HL-60/S4 treated with phorbol 12-myristate 13-acetate at 8.2 ng/mL for 4 days and 3 days (cell line): ENCODE results near the gene SCN1A.
"Not testable (repeated sequence)": the region's sequence is repeated elsewhere in the genome, so short reads cannot be mapped to it uniquely, and the experiment has no call there.

Experiments
- in situ Hi-C: fragments of 300-500 bp; cut with MboI; formaldehyde crosslinking; loops from 2 replicates; pipeline ENCODE4 v1.15.0; 2022; ENCODE audit warnings: low sequenced_read_pairs

The SCN1A gene

DNA sequence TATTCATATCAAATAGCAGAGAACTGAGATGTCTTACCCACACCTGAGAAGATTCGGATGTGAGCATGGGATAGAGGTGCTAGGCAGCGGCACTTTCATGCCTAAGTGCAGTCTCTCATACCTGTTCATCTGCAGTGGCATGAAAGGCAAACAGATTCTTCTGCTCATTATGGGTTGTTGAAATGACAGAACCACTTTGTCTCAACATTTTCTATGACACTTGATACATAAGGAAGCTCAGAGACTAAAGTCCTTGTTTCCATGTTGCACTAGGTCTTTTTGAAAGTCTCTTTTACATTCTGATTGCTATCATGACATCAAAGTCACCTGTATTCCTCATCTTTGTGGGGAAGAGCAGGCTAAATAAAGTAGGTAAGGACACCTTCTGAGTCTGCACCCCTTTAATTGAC lies 8.0 kb upstream of the SCN1A start:
- in situ Hi-C loops = no loop called here

GRCh38 chr2:166135152-166135848 lies 7.5 kb upstream of the SCN1A start:
- in situ Hi-C loops = no loop called here

DNA sequence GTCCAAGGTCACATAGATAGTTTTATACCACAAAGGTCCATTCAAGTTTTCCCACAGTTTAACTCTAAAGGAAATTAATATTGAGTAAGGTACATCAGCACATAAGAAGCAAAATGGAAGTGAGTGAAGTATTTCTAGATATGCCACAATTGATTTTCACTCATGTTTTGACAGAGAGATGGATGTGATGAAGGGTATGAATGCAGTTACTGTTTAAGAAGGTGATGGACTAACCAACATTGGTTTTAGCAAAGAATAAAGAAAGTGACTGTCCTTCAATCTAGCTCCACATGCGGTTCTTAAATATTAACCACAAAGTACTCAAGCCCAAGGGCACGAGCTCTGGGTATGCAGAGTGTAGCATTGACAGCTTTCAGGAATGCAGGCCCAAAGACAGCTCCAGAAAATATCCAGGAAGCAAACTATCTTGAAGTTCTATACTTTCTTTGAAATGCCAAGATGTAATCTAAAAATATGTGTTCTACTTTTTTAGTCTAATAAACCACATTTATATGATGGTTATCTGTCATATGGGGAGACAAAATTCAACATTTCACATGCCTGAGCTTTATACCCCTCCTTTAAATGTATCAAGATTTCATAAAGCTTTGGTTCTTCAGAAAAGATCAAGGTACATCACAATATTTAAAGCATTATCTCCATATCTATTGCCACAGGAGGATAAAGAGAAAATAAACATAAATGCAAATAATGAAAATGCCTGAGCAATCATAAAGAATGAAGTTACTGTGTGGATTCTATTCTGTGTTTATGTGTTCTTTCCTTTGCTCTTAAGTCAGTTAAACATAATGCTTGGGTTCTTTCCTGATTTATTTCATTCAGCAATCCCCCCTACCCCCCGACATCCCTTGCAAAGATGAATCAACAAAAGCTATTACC lies 6.7 kb upstream of the SCN1A start:
- in situ Hi-C loops = no loop called here

DNA sequence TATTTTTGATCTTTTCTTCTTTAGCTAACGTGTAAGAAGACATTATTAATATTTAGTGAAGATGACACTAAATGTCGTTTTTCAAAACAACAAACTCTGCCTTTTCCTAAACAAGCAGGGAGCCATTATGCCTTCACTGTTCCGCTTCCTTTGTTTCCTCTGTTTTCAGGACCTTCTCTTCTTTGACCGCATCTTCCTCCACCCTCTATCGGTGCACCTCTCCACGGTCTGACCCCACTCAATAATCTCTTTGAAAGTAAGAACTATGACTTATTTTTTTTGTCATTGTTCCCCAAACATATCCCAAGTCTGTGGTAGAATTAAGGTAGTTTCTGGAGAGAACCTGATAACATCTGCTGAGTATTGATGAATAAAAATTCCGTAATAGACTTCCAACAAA lies 5.8 kb upstream of the SCN1A start:
- in situ Hi-C loops = no loop called here

DNA sequence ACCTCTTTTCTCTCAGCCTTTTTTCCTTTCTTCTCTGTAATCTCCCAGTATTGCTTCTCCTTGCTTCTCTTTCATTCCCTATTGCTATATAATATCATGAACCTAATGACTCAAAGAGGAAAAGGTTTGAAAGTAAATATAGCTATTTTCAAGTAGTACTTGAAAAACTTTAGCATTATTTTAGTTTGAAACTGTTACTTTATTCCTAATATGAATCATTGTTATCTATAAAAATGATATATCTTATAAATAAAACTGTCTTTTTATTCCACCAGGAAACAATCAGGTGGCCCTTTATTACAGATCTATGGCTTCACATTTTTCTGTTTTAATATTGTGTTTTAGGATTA lies 311 bp upstream of the SCN1A start:
- in situ Hi-C loops = no loop called here

- in situ Hi-C loops = no loop called here
Observed at GRCh38 chr2:166126007-166126639, 1.7 kb downstream of the SCN1A start.

GRCh38 chr2:166125557-166125956 lies 2.3 kb downstream of the SCN1A start:
- in situ Hi-C loops = no loop called here

GRCh38 chr2:166118180-166118579 lies 9.6 kb downstream of the SCN1A start:
- in situ Hi-C loops = no loop called here

GRCh38 chr2:166117491-166117890 lies 10.3 kb downstream of the SCN1A start:
- in situ Hi-C loops = no loop called here

- in situ Hi-C loops = no loop called here
Observed at GRCh38 chr2:166115589-166115988, 12.2 kb downstream of the SCN1A start.

- in situ Hi-C loops = no loop called here
Observed at GRCh38 chr2:166112193-166112605, 15.6 kb downstream of the SCN1A start.

- in situ Hi-C loops = no loop called here
Observed at GRCh38 chr2:166106431-166107015, 21.3 kb downstream of the SCN1A start.

- in situ Hi-C loops = no loop called here
Observed at GRCh38 chr2:166104773-166105172, 23.0 kb downstream of the SCN1A start.

DNA sequence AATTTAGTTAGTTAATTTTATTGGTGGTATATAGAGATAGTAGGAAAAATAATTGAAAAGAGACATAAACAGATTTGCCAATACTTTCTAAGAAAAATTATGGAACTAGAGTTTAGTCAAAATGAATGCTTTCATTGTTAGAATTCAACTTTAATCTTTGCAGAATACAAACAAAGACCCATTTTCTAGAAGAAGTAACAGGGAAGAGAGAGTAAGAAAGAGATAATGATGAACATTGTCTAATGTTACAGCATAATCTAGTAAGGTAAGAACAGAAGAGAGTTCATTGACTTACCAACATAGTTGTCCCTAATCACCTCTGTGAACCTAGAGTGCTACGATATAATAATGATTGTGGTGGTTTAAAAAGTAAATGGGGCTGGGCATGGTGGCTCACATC lies 23.7 kb downstream of the SCN1A start:
- in situ Hi-C loops = no loop called here

DNA sequence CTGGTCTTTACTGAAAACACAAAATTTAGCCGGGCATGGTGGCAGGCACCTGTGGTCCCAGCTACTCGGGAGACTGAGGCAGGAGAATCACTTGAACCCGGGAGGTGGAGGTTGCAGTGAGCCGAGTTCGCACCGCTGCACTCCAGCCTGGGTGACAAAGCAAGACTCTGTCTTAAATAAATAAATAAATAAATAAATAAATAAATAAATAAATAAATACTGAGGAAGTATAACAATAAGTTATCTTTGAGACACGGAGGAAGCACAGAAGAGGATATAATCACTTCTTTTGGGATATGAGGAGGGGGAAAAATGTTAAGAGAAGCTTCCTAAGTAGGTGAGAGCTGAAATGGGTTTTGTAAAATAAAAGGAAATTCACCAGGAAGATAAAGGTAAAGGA lies 24.5 kb downstream of the SCN1A start:
- in situ Hi-C loops = not testable (repeated sequence)

DNA sequence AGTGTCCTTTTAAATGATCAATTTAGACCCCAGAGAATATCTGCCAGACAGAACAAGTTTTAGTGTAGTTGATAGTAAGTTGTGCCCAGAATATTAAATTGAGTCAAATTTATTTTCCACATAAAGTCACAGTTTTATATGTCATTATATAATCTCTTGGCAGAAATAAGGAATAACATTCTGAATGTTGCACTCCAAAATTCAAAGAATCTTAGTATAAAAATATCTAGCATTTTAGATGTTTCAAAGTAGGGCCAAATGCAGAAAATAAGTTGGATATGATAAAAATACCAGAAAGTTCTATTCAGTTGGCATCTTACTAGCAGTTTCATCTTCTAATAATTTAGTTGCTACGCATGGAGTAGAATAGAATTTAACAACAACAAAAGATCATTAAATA lies 33.5 kb downstream of the SCN1A start:
- in situ Hi-C loops = no loop called here

- in situ Hi-C loops = no loop called here
Observed at GRCh38 chr2:166092889-166093288, 34.9 kb downstream of the SCN1A start.

DNA sequence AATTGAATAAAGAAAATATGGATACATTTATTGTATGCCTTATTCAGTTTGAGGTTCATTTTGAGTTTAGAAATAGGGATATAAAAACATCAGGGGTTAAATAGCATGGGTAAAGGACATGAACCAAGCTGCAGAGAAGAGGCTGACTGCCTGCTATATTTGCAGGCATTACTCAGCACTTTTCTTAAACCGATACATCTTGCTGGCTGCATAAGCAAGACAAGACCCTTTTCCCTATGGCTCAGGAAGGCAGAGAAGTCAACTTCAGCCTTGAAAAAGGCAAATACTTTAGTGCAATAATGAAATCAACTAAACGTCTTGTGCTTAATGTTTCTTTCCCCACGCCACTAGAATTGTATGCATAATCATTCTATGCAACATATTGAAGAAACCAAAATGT lies 36.4 kb downstream of the SCN1A start:
- in situ Hi-C loops = no loop called here

- in situ Hi-C loops = no loop called here
Observed at GRCh38 chr2:166090908-166091307, 36.9 kb downstream of the SCN1A start.

DNA sequence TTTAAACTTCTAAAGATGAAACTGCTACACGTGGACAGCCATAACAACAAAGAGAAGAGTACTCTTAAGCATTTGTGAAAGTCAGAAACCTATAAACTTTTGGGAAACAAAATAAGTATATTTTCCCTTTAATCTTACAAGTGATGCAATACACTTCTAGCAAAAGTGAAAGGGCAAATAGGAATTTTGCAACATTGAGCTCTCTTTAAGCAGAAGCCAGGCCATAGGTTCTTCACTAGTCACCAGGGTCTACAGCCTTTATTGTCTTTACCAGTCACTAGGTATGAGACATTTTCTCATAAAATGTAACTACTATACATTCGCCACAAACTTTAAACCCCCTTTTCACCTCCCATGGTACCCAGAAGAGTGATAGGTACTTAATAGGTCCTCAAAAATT lies 37.5 kb downstream of the SCN1A start:
- in situ Hi-C loops = no loop called here

GRCh38 chr2:166088634-166089033 lies 39.2 kb downstream of the SCN1A start:
- in situ Hi-C loops = no loop called here

DNA sequence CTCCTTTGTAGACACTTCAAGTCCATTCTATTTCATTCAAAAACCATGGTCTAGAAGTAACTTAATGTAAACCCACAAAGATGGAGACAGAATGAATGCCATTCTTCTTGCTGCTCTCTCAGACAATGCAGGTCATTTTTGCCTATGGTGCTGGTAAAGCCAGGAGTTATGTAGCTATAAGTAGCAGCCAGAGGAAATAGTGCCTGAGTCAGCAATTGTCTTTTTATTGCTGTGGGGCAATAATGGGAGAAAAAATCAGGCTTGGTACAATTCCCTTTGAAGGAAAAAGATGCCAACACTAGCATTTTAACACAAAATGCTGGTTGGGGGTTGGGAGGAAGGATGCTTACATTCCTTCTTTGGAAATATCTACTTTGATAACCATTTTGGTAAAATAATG lies 43.5 kb downstream of the SCN1A start:
- in situ Hi-C loops = no loop called here
